ENCODE data around the gene PDCD4. TPM values are rescaled to one million over a fixed set of nuclear protein-coding genes. Genes with fewer than 3 reads are reported as not detected.

The PDCD4 gene
- total and polyA plus RNA-seq, 3 donors from 2014 or later = 64.0 to 124 (median 71.1) TPM

- Histone ChIP-seq H3K27ac (peak within 1 kb of the TSS; percentile 95 to 97), H3K4me1 (peaks cover 17% of the 10 kb centered on the region), H3K36me3 (ENCODE audit: low read depth, missing control alignments) (no peaks in the 10 kb centered on the region), H3K4me3 (peak within 1 kb of the TSS; percentile 75 to 78), H3K9me3 (no peaks in the 10 kb centered on the region), H3K27me3 (no peaks in the 10 kb centered on the region)
- 0 to 1% methylated on average over 2 to 38 of the region's 61 CpGs for WGBS, 2 donors
- intact Hi-C loops (cut with DNase I; ENCODE audit: low total_unique reads) = no loop called here
- DNase-seq = peak; percentile 100
- TF ChIP-seq POLR2A (IDR thresholded peaks at IDR 0.05) = peak; percentile 50
- TF ChIP-seq CTCF (IDR thresholded peaks at IDR 0.05) = no peak
These were observed 47.7 kb downstream of the PDCD4 start, which contains the start of gene SHOC2 for GRCh38 chr10:110919349-110919931. Gene SHOC2, plus strand, starts transcription at chr10:110919604. Its CDS starts 44,755 bp downstream, at chr10:110964359.

GRCh38 chr10:110919971-110920881 is 48.5 kb downstream of the PDCD4 start:
- Histone ChIP-seq H3K4me3 (peak overlapping the region; percentile 75 to 78), H3K36me3 (ENCODE audit: low read depth, missing control alignments) (no peaks in the 10 kb centered on the region), H3K4me1 (peaks cover 17% of the 10 kb centered on the region), H3K27ac (peak overlapping the region; percentile 94 to 97), H3K9me3 (no peaks in the 10 kb centered on the region), H3K27me3 (no peaks in the 10 kb centered on the region)
- WGBS, 2 donors = 0 to 1% methylated on average over 17 to 31 of the region's 44 CpGs
- intact Hi-C loops (cut with DNase I; ENCODE audit: low total_unique reads) = no loop called here
- peak; percentile 44 for DNase-seq
- TF ChIP-seq POLR2A (IDR thresholded peaks at IDR 0.05) (no peak), CTCF (IDR thresholded peaks at IDR 0.05) (no peak)

- no peak overlapping the region for H3K27ac ChIP-seq
- peaks cover 23% of the 10 kb centered on the region for H3K4me1 ChIP-seq
- intact Hi-C loops (cut with DNase I; ENCODE audit: low total_unique reads) = no loop called here
- no peaks in the 10 kb centered on the region for H3K36me3 ChIP-seq (ENCODE audit: low read depth, missing control alignments)
- WGBS, 2 donors = 50 to 57% methylated on average over 2 of the region's 2 CpGs
- H3K27me3 ChIP-seq = no peaks in the 10 kb centered on the region
- no peak overlapping the region for H3K4me3 ChIP-seq
- DNase-seq = no peak
- no peak for TF ChIP-seq CTCF (IDR thresholded peaks at IDR 0.05)
- no peak for TF ChIP-seq POLR2A (IDR thresholded peaks at IDR 0.05)
- no peaks in the 10 kb centered on the region for H3K9me3 ChIP-seq
These were observed 52.2 kb downstream of the PDCD4 start for GRCh38 chr10:110923856-110924493.

- H3K9me3 ChIP-seq = no peaks in the 10 kb centered on the region
- H3K4me3 ChIP-seq = no peak overlapping the region
- peak overlapping the region in 1 of 2 donors; percentile 26 for H3K27ac ChIP-seq
- H3K36me3 ChIP-seq (ENCODE audit: low read depth, missing control alignments) = no peaks in the 10 kb centered on the region
- DNase-seq = no peak
- intact Hi-C loops (cut with DNase I; ENCODE audit: low total_unique reads) = no loop called here
- no peaks in the 10 kb centered on the region for H3K27me3 ChIP-seq
- 79 to 80% methylated on average over 2 of the region's 2 CpGs for WGBS, 2 donors
- TF ChIP-seq POLR2A (IDR thresholded peaks at IDR 0.05) = no peak
- no peak for TF ChIP-seq CTCF (IDR thresholded peaks at IDR 0.05)
- peaks cover 31% of the 10 kb centered on the region for H3K4me1 ChIP-seq
These were observed 55.7 kb downstream of the PDCD4 start for GRCh38 chr10:110927461-110927860.
